ENCODE data around the gene GRK5. TPM values are rescaled to one million over a fixed set of nuclear protein-coding genes. Genes with fewer than 3 reads are reported as not detected.

Gene GRK5
- 22.1 and 26.3 TPM in 2 replicates for total RNA-seq

DNA sequence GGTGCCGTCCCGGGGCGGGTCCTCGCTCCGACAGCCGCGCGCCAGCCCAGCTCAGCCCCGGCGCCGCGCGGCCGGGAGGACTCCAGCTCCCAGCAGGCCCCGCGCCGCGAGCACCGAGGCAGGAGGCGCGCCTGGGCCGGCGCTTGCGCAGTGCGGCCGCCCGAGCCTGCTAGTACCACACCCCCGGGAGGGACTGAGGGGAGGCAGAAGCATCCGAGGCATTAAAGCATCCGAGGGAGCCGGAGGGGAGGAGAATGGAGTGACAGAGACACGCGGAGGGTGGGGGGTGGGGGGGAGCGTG, at the start of gene GRK5:
Gene GRK5 (plus strand): TSS at position 206 of the 301 bp plus-strand sequence. CDS start 347 bp downstream, outside the sequence.

DNA sequence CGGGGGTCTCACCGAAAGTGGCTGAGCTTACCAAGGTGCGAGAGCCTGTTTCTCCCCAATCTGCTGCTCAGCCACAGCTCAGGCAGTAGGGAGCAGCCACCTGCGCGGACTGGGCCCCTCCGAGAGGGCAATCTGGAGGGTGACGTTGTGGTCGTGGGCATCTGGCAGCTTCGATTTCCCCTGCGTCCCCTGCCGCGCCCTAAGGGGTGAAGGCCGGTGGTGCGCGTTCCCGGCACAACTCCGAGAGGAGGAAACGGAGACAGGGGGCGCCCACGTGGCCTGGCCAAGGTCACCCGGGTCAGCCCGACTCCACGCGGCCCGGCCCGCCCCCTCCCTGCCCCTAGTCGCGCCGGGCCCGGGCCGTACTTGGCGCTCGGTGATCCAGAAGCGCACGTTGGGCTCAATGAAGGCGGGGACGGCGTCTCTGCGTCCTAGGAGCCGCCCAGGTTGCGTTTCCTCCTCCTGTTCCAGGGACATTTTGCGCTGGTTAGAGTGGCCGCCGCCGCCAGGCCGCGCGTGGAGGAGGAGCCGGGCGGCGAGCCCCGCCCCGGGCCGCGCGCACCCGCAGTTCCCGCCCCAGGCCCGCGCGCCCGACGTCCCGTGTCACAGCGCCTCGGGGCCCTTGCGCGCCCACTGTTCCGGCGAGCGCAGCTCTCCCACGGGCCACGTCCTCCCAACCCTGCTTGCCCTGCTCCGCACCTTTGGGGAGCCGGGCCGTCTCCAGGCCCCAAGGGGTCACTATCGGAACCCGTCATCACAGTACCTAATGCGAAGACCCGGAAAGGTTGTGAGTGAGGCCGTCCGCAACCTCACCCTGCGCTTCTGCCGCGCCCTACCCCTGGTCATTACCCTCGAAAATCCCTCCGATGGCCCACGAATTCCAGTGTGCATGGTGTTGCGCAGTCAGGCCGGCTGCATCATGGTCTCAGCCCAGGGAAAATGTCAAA, 41.9 kb upstream of the GRK5 start, which contains the start of gene SFXN4:
Gene SFXN4 (minus strand): TSS at position 544 of the 947 bp plus-strand sequence. CDS start 67 bp downstream, at position 477.

DNA sequence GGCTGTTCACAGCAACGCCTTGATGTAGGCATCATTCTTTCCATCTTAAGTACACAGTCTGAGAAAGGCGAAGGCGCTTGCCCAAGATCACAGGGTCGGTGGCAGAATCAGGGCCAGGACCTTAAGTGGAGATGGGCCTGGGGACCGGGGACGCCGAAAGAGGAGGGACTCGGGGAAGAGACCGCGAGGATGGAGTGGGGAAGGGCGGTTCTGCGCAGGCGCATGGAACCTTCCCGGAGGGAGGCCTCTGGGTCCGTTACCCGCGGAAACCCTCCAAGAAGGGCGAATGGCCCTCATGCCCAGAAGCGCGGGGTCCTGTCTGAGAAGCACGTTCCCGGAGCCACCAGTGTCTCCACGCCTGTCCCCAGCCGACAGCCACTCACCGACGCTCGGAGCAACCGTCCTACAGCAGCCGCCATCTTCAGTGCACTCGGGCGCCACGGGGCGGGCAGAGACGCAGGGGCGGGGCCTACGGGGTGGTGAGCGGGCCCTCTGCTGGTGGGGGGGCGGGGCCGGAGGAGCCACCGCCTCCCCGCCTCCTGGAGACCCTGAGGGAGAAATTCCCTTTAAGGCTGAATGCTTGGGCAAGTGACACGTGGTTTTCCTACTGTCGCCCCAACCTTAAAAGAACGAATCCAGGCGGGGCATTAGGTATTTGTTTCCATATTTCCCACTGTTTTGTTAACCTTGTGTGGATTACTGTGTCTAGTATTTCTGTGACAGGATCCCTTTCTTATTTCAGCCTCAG, 28.8 kb upstream of the GRK5 start, which contains the start of gene PRDX3:
Gene PRDX3 (minus strand): TSS at position 441 of the 748 bp plus-strand sequence. CDS start 22 bp downstream, at position 419.

Other genes starting within 250 kb of the GRK5 start
- gene NANOS1, start 177.9 kb upstream of the GRK5 start, total RNA-seq, result 0.61 and 2.3 TPM in 2 replicates
- gene EIF3A, start 126.8 kb upstream of the GRK5 start, total RNA-seq, result 114 and 117 TPM in 2 replicates
- 53.8 and 54.6 TPM in 2 replicates for gene DENND10, start 103.5 kb upstream of the GRK5 start, total RNA-seq
- 18.8 and 19.5 TPM in 2 replicates for gene SFXN4, start 41.9 kb upstream of the GRK5 start, total RNA-seq
- 214 and 241 TPM in 2 replicates for gene PRDX3, start 28.8 kb upstream of the GRK5 start, total RNA-seq